Placental pericyte (primary cell): ENCODE measurements around the gene SPATA22. TPM values are rescaled to one million over a fixed set of nuclear protein-coding genes. Genes with fewer than 3 reads are reported as not detected.

Source experiments
- total RNA-seq: library from RNA; depleted of rRNA; stranded (reverse); fragments of >200 nt; gene quantifications from 2 replicates; pipeline ENCODE4 v1.2.3, GENCODE V29; 2012

Gene SPATA22, protein sequence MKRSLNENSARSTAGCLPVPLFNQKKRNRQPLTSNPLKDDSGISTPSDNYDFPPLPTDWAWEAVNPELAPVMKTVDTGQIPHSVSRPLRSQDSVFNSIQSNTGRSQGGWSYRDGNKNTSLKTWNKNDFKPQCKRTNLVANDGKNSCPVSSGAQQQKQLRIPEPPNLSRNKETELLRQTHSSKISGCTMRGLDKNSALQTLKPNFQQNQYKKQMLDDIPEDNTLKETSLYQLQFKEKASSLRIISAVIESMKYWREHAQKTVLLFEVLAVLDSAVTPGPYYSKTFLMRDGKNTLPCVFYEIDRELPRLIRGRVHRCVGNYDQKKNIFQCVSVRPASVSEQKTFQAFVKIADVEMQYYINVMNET
- total RNA-seq, result 0.14 and 0.22 TPM in 2 replicates

GRCh38 chr17:3471599-3471998 lies at the start of gene SPATA22:
SPATA22 (minus strand) TSS chr17:3471819; CDS start chr17:3469325, 2,494 bp downstream.

GRCh38 chr17:3475812-3476610 lies 4.4 kb upstream of the SPATA22 start, which contains the start of gene ASPA:
ASPA (plus strand) TSS chr17:3475997; CDS start chr17:3476160, 163 bp downstream.

DNA sequence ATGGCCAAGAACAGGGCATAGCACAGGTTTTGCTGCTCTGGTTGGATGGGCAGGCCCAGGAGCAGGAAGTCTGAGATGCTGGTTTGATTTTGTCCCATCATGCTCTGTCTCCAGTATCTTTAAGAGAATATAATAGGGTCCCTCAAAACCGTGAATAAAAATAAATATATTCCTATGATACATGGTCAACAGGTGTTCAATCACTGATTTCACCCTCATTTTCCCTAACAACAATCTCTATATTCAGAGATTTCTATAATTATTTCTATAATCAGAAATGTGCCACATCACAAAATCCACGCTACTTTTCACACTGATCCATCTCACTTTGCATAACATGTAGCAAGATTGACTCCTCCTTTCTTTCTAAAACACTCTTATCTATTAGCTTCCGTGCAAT lies 37.9 kb downstream of the SPATA22 start, which contains the start of gene OR1E2:
Gene OR1E2 (minus strand): TSS at position 101 of the 400 bp plus-strand sequence. CDS start 0 bp downstream, at position 101.

GRCh38 chr17:3411070-3411469 lies 60.5 kb downstream of the SPATA22 start, which contains the start of gene OR3A3:
OR3A3 (plus strand) TSS chr17:3411370.

DNA sequence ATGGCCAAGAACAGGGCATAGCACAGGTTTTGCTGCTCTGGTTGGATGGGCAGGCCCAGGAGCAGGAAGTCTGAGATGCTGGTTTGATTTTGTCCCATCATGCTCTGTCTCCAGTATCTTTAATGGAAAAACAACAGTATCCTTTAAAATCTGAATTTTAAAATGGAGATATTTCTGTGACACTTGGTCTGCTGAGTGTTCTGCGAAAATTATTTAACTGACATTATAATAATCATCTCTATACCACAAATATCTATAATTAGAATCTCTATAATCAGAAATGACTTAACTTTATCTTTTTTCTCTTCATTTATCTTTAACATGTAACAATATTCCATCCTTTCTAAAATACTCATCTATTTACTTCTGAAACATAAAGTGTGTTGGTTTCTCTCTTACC lies 73.3 kb downstream of the SPATA22 start, which contains the start of gene OR1E1:
Gene OR1E1 (minus strand): TSS at position 101 of the 400 bp plus-strand sequence. CDS start 0 bp downstream, at position 101.

Other genes starting within 250 kb of the SPATA22 start
- 0.57 and 0.88 TPM in 2 replicates for gene OR3A1, start 173.5 kb downstream of the SPATA22 start, total RNA-seq
- gene OR3A2, start 85.5 kb downstream of the SPATA22 start, total RNA-seq, result 1.7 and 4.8 TPM in 2 replicates
- not detected in 2 replicates for gene OR1E1, start 73.4 kb downstream of the SPATA22 start, total RNA-seq
- gene OR3A3, start 60.4 kb downstream of the SPATA22 start, total RNA-seq, result not detected in 2 replicates
- 0.14 TPM in 1 of 2 replicates, not detected in the other for gene OR1E2, start 38.0 kb downstream of the SPATA22 start, total RNA-seq
- gene ASPA, start 4.2 kb upstream of the SPATA22 start, total RNA-seq, result 0.22 TPM in 1 of 2 replicates, not detected in the other
- 1.4 and 5.5 TPM in 2 replicates for gene TRPV3, start 86.0 kb upstream of the SPATA22 start, total RNA-seq
- gene TRPV1, start 137.6 kb upstream of the SPATA22 start, total RNA-seq, result 2.1 and 4.4 TPM in 2 replicates
- gene SHPK, start 164.4 kb upstream of the SPATA22 start, total RNA-seq, result 11.2 and 23.3 TPM in 2 replicates
- 15.7 and 74.2 TPM in 2 replicates for gene CTNS, start 164.9 kb upstream of the SPATA22 start, total RNA-seq
- 192 and 236 TPM in 2 replicates for gene TAX1BP3, start 196.8 kb upstream of the SPATA22 start, total RNA-seq
- gene EMC6, start 197.0 kb upstream of the SPATA22 start, total RNA-seq, result 9.9 and 12.0 TPM in 2 replicates
- 0.44 and 2.0 TPM in 2 replicates for gene P2RX5, start 224.3 kb upstream of the SPATA22 start, total RNA-seq